Ovary (tissue), 9 donors: Measurements from ENCODE around the gene NCAM1. TPM values are rescaled to one million over a fixed set of nuclear protein-coding genes. Genes with fewer than 3 reads are reported as not detected.

ENCODE experiments used
- DNase-seq, 5 donors: peaks; one replicate each; pipeline ENCODE4 v3.0.0-alpha.2; 2019 to 2020
- H3K27ac ChIP-seq, 2 donors: fragments of 200-600 bp; one replicate each; pipeline versions ENCODE4 v1.5.1 to v1.8.0; 2019 to 2022
- H3K27me3 ChIP-seq: fragments of 200-600 bp; one replicate; pipeline ENCODE4 v1.8.0; 2022
- H3K36me3 ChIP-seq: fragments of 200-600 bp; sonication (generic); one replicate; pipeline ENCODE4 v1.5.1; 2019
- H3K4me1 ChIP-seq: one replicate; pipeline ENCODE4 v1.8.1; 2013; ENCODE audit warnings: mild to moderate bottlenecking, moderate library complexity; ENCODE audit not compliant: insufficient read depth
- H3K4me3 ChIP-seq: fragments of 200-600 bp; sonication (generic); one replicate; pipeline ENCODE4 v1.5.1; 2017
- H3K9me3 ChIP-seq, 2 donors: fragments of 200-600 bp in 1 of 2; sonication (generic) in 1 of 2; one replicate each; pipeline versions ENCODE4 v1.5.1 to v1.8.1; 2013 to 2019; ENCODE audit warnings: mild to moderate bottlenecking in 1 of 2, moderate library complexity in 1 of 2
- CTCF ChIP-seq, 3 donors: fragments of 450-650 bp in 2 of 3; fragments of 200-600 bp in 1 of 3; IDR thresholded peaks; one replicate each; pipeline versions ENCODE4 v1.5.1 to v1.8.0; 2016 to 2022; ENCODE audit warnings: antibody characterized with exemption in 3 of 3, mild to moderate bottlenecking in 1 of 3
- EP300 ChIP-seq: sonication (generic); formaldehyde crosslinking; IDR thresholded peaks from one replicate; pipeline ENCODE4 v1.6.1; 2017; ENCODE audit warnings: antibody characterized with exemption
- POLR2A ChIP-seq: fragments of 450-650 bp; IDR thresholded peaks from one replicate; pipeline ENCODE4 v1.6.1; 2017; ENCODE audit warnings: antibody characterized with exemption, mild to moderate bottlenecking, moderate library complexity
- WGBS, 3 donors: extraction: QIAGEN DNeasy Blood & Tissue Kit in 1 of 3; methylation state at CpG; one replicate each; pipeline versions ENCODE4 v1.1.5 to v1.1.7; 2013 to 2017; 5-methylcytosine and 5-hydroxymethylcytosine counted together
- intact Hi-C, 4 donors: fragments of 100-400 bp; cut with DNase I; formaldehyde crosslinking; loops; one replicate each; pipeline versions ENCODE4 v1.11.0 to v1.15.1; 2022 to 2023
- polyA plus RNA-seq, 2 donors: library from polyadenylated mRNA; stranded (reverse); fragments of 200-250 nt in 1 of 2; fragments of 350-450 nt in 1 of 2; fragmentation: Illumina TruSeq in 1 of 2; extraction: RNeasy Lipid Tissue Mini Kit (QIAGEN cat#74804) in 1 of 2; gene quantifications; one replicate each; pipeline ENCODE4 v1.2.3, GENCODE V29; 2013 to 2014
- total RNA-seq, 7 donors: library from RNA; depleted of rRNA in 2 of 7; stranded (reverse); fragments of >200 nt in 2 of 7; fragmentation: NEBNext Ultra II Directional in 3 of 7; extraction: Animal tissue kit (Norgen Biotek cat#: 25700) in 3 of 7; gene quantifications; one replicate each; pipeline versions ENCODE4 v1.1.0 to v1.2.4, GENCODE V29; 2016 to 2023
- donor health status: DM: no; HTN: no; CAD: no; lungs with moderate emphysema.
- donor health status: DM: no; HTN: no; CAD: no.
- donor health status: Bipolar disorder and iron deficiency.
- donor health status: DM: yes; HTN: yes; CAD: no.
- donor health status: DM: no; HTN: no; CAD: no.
- donor health status: DM: yes; HTN: yes; CAD: no.

The NCAM1 gene
- total and polyA plus RNA-seq, 9 donors, result 23.0 to 194 (median 106) TPM

- WGBS, 3 donors, result 78 to 82% (median 79%) methylated on average over 3 of the region's 3 CpGs
- no peaks in the 10 kb centered on the region for H3K27me3 ChIP-seq
- TF ChIP-seq CTCF (IDR thresholded peaks at IDR 0.05) (no peak), POLR2A (no peak), EP300 (no peak)
- no peak for DNase-seq
- no peaks in the 10 kb centered on the region for H3K4me1 ChIP-seq
- H3K27ac ChIP-seq, result no peak overlapping the region
- H3K4me3 ChIP-seq, result no peak overlapping the region
- H3K36me3 ChIP-seq, result no peaks in the 10 kb centered on the region
- no peaks in the 10 kb centered on the region for H3K9me3 ChIP-seq
- intact Hi-C loops, result loop anchor here in 1 of 4 donors (10.0 kb wide), 1 partner anchor 988 kb away; no protein-coding TSS in a partner anchor
These were observed 321.7 kb downstream of the NCAM1 start for GRCh38 chr11:113282898-113283437.

- H3K4me3 ChIP-seq, result no peak overlapping the region
- WGBS, 3 donors, result 92 to 95% (median 95%) methylated on average over 2 of the region's 2 CpGs
- no peaks in the 10 kb centered on the region for H3K27me3 ChIP-seq
- no peaks in the 10 kb centered on the region for H3K9me3 ChIP-seq
- no peaks in the 10 kb centered on the region for H3K36me3 ChIP-seq
- no peak for TF ChIP-seq CTCF (IDR thresholded peaks at IDR 0.05)
- TF ChIP-seq EP300, result no peak
- TF ChIP-seq POLR2A, result no peak
- H3K27ac ChIP-seq, result no peak overlapping the region
- H3K4me1 ChIP-seq, result no peaks in the 10 kb centered on the region
- intact Hi-C loops, result loop anchor here in 1 of 4 donors (10.0 kb wide), 1 partner anchor 989 kb away; no protein-coding TSS in a partner anchor
- no peak for DNase-seq
These were observed 322.7 kb downstream of the NCAM1 start for GRCh38 chr11:113283881-113284280.

GRCh38 chr11:113286009-113286408 lies 324.8 kb downstream of the NCAM1 start:
- Histone ChIP-seq H3K27me3 (no peaks in the 10 kb centered on the region), H3K27ac (no peak overlapping the region), H3K9me3 (no peaks in the 10 kb centered on the region), H3K4me1 (no peaks in the 10 kb centered on the region), H3K36me3 (no peaks in the 10 kb centered on the region), H3K4me3 (no peak overlapping the region)
- no peak for DNase-seq
- intact Hi-C loops, result loop anchor here in 2 of 4 donors (5.0 to 10.0 kb wide), 3 partner anchors 699 to 999 kb away; no protein-coding TSS in a partner anchor
- no peak for TF ChIP-seq EP300
- no peak for TF ChIP-seq CTCF (IDR thresholded peaks at IDR 0.05)
- TF ChIP-seq POLR2A, result no peak
- 86 to 97% (median 93%) methylated on average over 3 of the region's 3 CpGs for WGBS, 3 donors

GRCh38 chr11:113286509-113287497 lies 325.6 kb downstream of the NCAM1 start:
- Histone ChIP-seq H3K27me3 (no peaks in the 10 kb centered on the region), H3K4me3 (no peak overlapping the region), H3K4me1 (no peaks in the 10 kb centered on the region), H3K36me3 (no peaks in the 10 kb centered on the region), H3K27ac (no peak overlapping the region), H3K9me3 (no peaks in the 10 kb centered on the region)
- DNase-seq, result no peak
- WGBS, 3 donors, result 84 to 85% (median 85%) methylated on average over 11 of the region's 11 CpGs
- TF ChIP-seq CTCF (IDR thresholded peaks at IDR 0.05), result no peak
- no peak for TF ChIP-seq EP300
- TF ChIP-seq POLR2A, result no peak
- intact Hi-C loops, result loop anchor here in 2 of 4 donors (5.0 to 10.0 kb wide), 3 partner anchors 700 to 1000 kb away; no protein-coding TSS in a partner anchor
